Activated T-cell treated with anti-CD3 and anti-CD28 coated beads for 1 hour (primary cell): ENCODE measurements around the gene SLC16A11.
"Not testable (repeated sequence)": the region's sequence is repeated elsewhere in the genome, so short reads cannot be mapped to it uniquely, and the experiment has no call there.

Experiments used
- DNase-seq: peaks from one replicate; pipeline ENCODE4 v3.0.0-alpha.2; 2020; ENCODE audit warnings: low read depth

Gene SLC16A11

DNA sequence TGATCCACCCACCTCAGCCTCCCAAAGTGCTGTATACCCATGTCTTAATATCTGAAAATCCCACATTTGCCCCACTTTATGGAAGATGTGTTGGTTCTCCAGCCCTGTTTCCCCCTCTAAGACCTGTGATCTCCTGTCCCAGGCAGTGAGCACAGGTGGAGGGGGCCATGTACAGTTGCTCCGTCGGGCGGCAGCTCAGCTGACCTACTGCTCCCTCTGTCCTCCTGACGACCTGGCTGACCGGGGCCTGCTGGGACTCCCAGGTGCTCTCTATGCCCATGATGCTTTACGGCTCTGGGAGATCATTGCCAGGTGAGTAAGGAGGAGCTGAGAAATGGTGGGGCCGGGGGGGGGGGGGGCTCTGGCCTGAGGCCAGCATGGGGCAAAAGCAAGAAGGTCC, 38.2 kb downstream of the SLC16A11 start:
- no peak for DNase-seq

DNA sequence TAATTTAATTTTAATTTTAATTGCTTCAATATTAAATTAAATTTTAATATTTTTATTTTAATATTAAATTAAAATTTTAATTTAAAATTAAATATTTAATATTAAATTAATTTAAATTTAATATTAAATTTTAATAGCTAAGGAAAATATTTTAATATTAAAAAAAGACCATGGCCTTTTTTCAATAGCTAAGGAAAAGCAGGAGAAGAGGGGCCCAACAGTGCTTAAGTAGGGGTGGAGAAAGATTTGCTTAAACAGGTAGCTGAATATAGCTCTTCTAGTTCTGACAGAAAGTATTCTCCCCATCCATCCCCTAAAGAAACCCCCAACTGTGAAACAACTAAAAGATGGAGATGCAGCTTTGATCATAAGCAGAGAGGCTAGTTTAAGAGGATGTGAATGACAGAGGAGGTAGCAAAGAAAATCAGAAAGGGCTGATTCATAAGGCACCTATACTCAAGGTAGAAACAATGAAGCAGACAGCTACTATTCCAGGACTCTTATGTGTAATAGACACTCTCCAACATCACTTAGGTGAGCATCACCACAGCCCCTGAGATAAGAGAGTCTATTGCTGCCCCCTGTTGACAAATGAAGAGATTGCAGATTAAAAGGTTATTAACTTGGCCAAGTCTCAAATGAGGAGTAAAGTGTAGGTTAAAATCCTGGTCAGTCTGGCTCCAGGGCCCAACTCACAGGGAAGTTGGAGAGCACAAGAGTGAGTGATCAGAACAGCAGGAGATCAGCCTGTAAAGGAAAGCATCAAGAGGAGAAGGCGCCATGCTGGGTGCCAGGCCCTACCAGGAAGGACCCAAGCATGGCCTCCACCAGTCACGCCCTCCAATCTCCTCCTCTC, 39.3 kb downstream of the SLC16A11 start:
- DNase-seq: no peak

GRCh38 chr17:7003745-7004144, 40.1 kb downstream of the SLC16A11 start:
- DNase-seq: no peak

DNA sequence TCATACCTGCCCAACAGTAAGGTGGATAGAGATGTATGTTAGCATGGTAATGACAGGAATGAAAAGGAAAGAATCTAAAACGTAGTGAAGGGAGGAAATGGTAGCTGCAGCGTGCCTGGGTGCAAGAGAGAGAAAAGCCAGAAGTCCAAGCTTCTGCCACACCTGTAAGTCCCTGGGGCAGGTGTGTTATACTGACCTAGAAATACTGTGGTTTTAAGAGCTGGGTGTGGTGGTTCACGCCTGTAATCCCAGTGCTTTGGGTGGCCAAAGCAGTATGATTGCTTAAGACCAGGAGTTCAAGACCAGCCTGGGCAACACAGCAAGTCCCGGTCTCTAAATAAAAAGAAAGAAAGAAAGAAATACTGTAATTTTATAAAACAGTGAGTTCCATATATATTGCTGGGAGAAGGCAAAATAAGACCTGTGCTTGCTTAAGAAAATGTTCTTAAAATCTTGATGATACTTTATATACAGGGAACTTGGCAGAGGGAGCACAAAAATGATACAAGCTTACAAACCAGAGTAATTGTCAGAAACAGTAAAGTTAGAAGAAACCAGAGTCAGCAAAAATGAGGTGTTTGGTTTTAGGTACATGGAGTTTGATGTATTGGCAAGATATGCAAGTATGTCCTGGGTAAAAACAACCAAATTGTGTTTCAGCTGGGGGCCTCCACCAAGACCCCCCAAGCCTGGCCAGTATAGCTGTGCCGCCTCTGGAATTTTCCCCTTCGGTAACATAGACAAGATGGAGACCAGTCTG, 41.4 kb downstream of the SLC16A11 start:
- no peak for DNase-seq

GRCh38 chr17:7001318-7001961, 42.5 kb downstream of the SLC16A11 start:
- DNase-seq: no peak

GRCh38 chr17:6998855-6999508, 44.9 kb downstream of the SLC16A11 start:
- no peak for DNase-seq

- DNase-seq: no peak
Observed at GRCh38 chr17:6997171-6997570, 46.7 kb downstream of the SLC16A11 start.

GRCh38 chr17:6996256-6997011, 47.5 kb downstream of the SLC16A11 start:
- DNase-seq: no peak

DNA sequence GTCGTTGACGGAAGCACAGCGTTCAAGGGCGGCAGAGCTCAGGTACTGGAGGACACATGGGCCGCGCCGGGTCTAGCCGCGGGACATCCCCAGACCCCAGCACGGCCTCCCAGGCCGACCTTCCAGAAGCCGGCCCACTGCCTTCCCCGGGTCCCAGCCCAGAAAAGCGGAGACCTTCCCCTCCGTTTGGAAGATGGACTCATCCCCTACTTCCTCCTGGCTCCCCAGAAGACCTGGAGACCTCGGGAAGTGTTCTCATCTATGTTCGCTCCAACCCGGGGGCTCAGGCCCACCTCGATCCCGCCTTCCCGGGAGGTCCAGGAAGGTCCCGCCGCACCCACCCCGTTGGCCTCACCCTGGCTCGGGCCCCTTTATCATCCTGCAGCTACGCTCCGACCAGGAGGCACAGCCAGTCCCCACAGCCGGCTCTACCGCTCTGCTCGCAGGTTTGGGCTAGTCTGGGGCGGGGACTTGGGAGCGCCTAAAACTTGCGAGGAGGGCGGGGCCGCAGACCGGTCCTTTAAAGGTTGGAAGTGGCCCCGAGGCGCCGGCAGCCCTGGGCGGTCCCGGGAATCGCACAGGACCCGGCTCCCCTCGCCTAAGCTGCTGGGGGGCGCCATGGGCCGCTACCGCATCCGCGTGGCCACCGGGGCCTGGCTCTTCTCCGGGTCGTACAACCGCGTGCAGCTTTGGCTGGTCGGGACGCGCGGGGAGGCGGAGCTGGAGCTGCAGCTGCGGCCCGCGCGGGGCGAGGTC, 48.2 kb downstream of the SLC16A11 start, which contains the start of gene ALOX12:
ALOX12 (plus strand) TSS at position 550 of the 756 bp plus-strand sequence; CDS start at position 619, 69 bp downstream.
- DNase-seq: no peak

GRCh38 chr17:6994666-6995256, 49.1 kb downstream of the SLC16A11 start:
- no peak for DNase-seq

- DNase-seq: no peak
Observed at GRCh38 chr17:6994118-6994598, 49.7 kb downstream of the SLC16A11 start.

- not testable (repeated sequence) for DNase-seq
Observed at GRCh38 chr17:6993613-6994056, 50.3 kb downstream of the SLC16A11 start.
